Upper lobe of left lung (tissue), 4 donors: ENCODE data around the gene TYW5.

ENCODE experiments used
- CTCF ChIP-seq, 6 experiments: fragments of 450-650 bp in 4 of 6; fragments of 200-600 bp in 2 of 6; sonication (generic) in 2 of 6; IDR thresholded peaks; one replicate each; pipeline ENCODE4 v1.5.1; 2016 to 2019; ENCODE audit warnings: antibody characterized with exemption in 6 of 6
- EP300 ChIP-seq, 4 donors: sonication (generic); formaldehyde crosslinking; IDR thresholded peaks; one replicate each; pipeline ENCODE4 v1.5.1; 2017; ENCODE audit warnings: antibody characterized with exemption in 4 of 4, control low read depth in 2 of 4
- POLR2A ChIP-seq, 4 donors: fragments of 450-650 bp; IDR thresholded peaks; one replicate each; pipeline ENCODE4 v1.5.1; 2016 to 2017; ENCODE audit warnings: antibody characterized with exemption in 4 of 4, mild to moderate bottlenecking in 2 of 4

GRCh38 chr2:199910338-199911051 is 44.8 kb downstream of the TYW5 start:
- TF ChIP-seq CTCF (IDR thresholded peaks at IDR 0.05), result no peak
- no peak for TF ChIP-seq EP300 (IDR thresholded peaks at IDR 0.05)
- no peak for TF ChIP-seq POLR2A (IDR thresholded peaks at IDR 0.05)
